AG20443 (cell line): ENCODE results near the gene CEP295NL.
A peak's percentile ranks its signal among the peaks of the same experiment; 100 is the strongest.

Source experiments
- DNase-seq: peaks from one replicate; pipeline ENCODE4 v3.0.0; 2012; ENCODE audit warnings: low spot score, mixed read lengths

The CEP295NL gene

DNA sequence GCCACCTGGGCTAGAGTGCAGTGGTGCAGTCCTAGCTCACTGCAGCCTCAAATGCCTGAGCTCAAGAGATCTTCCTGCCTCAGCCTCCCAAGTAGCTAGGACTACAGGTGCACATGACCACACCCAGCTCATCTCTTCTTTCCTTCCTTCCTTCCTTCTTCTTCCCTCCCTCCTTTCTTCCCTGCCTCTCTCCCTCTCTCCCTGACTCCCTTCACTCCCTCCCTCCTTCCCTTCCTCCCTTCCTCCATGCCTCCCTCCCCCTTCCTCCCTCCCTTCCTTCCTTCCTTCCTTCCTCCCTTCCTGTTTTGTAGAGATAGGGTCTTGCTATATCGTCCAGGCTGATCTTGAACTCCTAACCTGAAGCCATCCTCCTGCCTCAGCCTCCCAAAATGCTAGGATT lies 38.9 kb downstream of the CEP295NL start:
- no peak for DNase-seq

DNA sequence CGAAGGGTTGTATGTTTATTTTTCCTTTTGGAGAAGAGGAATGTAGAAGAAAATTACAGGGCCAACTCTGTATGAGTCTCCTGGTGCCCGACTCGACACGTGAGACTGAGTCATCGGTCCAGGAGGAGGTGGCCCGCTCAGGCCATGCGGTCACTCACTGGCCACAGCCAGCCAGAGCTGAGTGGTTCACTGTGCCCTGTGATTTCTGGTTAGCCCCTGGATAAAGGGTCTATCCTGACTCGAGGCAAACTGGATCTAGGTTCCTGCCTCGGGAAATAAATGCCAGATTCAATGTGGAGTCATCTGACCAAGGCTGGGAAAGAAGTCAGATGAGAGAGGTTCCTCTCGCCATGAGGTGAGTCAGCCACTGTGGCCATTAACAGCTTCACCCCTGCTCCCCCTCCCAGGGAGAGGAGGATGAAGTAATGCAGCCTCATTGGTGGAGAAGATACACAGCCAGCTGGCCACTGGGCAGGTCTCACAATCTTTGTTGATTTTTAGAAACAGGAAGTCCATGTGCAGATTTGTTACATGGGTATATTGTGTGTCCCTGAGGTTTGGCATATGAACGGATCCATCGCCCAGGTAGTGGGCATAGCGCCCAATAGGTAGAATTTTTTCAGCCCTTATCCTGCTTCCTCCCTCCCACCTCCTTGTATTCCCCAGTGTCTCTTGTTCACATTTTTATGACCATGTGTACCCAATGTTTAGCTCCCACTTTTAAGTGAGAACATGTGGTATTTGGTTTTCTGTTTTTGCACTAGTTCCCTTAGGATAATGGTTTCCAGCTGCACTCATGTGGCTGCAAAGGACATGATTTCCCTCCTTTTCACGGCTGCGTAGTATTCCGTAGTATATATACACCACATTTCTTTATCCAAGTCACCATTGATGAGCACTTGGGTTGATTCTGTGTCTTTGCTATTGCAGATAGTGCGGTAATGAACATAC lies 40.7 kb downstream of the CEP295NL start:
- peak; percentile 91 for DNase-seq

DNA sequence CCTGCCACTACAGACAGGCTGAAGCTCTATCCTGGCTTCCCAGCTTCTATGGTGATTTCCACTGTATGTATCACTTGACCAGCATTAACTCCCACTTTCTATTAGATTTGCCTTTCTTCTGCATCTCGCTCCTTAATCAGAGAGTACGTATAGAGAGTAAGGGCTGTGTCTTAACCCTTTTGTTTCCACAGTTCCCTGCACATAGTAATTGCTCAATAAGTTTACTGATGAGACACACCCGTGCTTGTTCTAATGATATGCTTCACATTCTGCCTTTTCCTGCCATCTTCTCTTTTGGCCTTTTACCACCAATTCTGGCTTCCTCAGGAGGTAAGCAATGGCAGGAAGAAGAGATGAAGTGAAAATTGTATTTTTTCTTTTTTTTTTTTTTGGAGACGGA lies 41.8 kb downstream of the CEP295NL start:
- no peak for DNase-seq

DNA sequence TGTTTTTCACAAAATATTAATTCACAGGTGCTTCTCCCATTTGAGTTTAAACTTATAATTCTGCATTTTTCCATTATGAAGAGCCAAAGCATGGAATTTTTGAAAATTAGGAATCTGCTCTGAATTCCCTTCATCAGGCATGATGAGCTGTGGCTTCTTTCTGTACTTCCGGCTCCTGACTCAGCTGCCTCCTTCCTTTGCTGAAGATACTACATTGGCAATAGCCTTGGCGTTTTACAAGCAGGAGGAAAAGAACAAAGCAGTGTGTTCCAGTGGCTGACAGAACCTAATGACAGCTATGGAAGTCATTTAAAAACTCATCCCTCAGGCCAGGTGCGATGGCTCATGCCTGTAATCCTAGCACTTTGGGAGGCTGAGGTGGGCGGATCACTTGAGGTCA lies 44.0 kb downstream of the CEP295NL start:
- DNase-seq: no peak

DNA sequence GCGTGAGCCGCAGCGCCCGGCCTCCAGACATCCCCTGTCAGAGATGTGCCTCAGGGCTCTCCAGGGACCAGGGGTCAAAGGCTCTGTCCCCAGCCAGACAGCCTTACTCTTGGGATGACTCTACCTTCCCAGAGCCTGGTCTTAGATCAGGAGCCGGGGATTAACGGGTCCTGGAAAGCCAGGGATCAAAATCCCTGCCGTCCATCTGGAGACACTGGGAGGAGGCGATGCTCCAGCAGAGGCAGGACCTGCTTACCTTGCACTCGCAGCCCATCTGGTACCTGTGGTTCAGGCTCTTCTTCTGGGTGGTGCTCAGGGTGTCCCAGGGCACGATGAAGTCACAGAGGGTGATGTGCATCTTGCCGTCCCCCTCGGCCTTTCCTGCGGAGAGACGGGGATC lies 45.7 kb downstream of the CEP295NL start:
- DNase-seq: no peak

DNA sequence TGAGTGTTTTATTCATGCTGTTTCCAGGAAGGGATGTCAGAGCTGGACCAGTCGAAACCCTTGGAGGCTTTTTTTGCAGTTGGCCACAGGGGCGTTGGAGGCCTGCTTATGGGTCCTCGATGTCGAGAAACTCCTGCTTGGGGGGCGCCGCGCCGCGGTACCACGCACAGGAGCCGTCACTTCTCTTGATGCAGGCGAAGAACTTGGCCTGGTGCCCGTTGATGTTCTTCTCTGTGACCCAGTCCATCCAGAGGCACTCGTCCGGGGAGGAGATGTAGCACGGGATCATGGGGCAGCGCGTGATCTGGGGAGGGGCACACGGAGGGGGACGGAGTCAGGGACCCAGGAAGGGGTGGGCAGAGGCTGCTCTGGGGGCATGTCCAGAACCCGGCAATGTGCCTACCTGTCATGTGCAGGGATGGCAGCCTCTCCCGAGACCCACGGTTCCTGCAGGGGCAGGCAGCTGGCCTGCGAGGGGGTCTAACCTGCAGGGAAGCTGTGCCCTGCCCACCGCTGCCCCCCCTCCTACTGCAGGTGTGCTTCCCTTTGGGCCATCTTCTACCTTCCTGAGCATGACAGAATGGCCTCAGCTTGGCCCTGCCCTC lies 47.3 kb downstream of the CEP295NL start:
- DNase-seq: no peak

DNA sequence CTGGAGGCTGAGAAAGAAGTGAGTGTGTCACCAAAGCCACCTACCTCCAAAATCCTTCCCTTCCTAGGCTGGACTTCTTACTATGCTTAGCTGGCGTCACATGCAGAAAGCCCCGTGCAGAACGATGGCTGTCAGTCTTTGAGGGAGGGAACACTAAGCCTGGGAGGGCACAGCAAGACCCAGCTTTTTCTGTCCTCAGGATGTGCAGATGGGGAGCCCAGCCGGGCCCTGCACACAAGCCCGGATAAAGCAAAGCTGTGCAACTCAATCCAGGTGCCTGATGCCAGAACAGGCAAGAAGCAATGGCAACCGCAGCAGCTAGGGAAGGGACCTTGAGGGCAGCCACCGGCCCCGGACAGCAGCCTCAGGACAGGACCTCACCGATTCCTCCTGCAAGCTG lies 48.5 kb downstream of the CEP295NL start:
- no peak for DNase-seq

DNA sequence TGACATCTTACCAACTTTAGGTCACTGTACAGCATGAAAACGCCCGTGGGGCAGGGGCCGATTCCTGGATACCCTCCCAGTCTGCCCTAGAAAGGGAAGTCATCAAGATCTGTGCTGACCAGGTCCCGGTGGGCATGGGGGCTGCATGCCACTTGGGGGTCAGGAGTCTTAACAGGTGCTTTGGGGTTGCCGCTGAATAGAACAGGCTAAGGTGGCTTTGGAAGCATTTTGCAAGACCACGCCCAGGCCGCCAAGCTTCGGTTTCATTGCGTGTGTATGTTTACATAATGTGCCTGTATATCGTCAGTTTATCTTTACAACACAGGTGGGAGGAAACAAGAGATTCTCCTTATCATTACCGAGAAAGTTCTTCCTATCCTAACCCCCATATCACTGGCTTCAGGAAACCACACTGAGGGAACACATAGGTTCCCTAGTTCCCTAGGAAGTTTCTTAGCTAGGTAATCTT lies 49.0 kb downstream of the CEP295NL start:
- DNase-seq: no peak

DNA sequence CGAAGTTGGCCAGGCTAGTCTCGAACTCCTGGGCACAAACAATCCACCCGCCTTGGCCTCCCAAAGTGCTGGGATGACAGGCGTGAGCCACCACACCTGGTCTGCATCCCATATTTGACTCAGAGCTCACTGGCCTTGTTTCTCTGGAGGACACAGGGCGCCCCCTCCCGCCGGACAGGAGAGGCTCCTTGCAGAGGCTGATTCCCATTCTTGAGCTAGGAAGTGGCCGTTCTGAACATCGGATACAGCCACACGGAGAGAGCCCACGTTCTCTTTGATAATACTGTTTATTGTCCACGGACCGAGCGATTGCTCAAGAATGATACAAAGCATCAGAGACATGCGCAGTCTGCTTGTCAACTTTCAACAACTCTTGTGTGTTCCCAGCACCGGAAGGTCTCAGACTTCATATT lies 50.3 kb downstream of the CEP295NL start:
- no peak for DNase-seq

DNA sequence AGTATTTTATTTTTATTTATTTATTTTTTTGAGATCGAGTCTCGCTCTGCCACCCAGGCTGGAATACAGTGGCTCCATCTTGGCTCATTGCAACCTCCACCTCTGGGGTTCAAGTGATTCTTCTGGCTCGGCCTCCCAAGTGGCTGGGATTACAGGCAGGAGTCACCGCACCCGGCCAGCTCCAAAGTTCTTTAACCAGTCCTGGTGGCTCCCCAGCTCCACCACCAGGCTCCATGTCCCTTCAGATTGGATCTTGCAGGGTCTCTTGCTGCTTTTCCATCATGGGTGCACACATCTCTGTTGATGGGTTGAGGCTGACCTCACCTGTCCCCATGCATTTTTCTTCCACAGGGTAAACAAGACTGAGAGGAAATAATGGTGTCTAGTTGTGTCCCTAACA lies 54.0 kb downstream of the CEP295NL start:
- DNase-seq: no peak

DNA sequence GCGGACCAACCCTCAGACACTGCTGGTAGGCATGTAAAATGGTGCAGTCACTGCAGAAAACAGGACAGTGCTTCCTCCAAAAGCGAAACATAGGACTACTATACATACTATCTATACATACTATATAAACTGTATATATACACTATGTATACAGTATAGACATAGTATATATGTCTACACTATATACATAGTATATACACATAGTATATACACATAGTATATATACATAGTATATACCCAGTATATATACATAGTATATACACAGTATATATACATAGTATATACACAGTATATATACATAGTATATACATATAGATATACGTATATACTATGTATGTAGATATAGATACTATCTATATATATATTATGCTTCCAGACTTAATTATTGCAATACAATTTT lies 55.9 kb downstream of the CEP295NL start:
- no peak for DNase-seq

DNA sequence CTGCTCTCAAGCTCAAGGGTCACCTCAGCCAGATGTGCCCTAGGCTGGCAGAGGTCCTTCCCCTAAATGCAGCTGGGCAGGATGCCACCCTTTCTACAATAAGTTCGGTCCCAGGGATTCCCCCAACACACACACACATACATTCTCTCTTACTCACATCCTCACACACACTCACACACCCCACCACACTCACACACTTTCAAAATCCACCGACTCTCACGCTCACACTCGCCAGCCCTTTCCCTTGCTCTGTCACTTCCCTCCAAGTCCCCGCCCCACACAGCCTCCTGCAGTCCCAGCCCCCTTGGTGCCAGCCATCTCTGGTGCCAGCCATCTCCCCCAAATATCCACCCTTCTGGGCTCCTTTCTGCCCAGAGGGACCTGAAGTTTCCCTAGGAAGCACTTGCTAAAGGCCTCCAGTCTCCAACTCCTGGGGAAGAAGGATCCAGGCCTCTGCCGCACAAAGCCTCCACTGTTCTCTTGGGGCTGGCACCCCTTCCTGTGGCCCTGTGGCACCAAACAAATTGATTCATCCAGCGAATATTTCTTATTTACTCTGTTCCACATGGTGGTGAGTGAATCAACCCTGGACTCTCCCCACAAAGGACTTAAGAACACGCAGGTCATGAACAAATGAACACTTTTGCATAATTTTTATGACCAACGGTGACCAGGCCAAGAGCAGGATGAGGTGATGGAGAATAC lies 58.5 kb downstream of the CEP295NL start:
- no peak for DNase-seq

DNA sequence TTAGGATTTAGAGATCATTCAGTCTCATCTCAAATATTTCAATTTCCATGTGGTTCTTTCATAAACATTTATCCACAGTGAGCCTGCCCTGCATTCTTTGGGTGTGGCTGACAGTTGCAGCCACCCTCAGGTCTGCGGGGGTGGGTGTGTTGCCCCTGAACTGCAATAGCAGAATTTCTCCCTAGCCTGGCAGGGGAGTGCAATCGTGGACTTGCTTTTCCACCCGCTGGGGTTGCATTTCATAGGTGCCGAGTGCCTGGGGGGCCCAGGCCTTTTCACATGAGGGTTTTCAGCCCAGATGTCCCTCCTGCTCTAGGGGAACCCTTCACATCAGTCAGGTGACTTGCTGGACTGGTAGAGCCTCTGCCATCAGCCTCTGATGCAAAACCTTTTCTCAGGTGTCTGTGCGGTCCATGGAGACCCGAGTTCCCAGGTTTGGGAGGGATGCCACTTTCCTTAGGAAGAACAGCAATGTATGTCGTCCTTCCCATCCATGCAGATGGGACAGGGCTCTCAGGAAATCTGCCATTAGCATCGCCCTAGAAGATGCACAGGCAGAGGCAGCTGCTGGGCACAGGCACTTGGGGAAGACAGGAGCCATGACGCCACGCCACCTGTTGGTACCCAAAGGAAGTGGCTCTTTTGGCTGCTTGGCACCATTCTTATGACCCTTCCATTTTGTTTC lies 60.0 kb downstream of the CEP295NL start:
- peak; percentile 31 for DNase-seq

DNA sequence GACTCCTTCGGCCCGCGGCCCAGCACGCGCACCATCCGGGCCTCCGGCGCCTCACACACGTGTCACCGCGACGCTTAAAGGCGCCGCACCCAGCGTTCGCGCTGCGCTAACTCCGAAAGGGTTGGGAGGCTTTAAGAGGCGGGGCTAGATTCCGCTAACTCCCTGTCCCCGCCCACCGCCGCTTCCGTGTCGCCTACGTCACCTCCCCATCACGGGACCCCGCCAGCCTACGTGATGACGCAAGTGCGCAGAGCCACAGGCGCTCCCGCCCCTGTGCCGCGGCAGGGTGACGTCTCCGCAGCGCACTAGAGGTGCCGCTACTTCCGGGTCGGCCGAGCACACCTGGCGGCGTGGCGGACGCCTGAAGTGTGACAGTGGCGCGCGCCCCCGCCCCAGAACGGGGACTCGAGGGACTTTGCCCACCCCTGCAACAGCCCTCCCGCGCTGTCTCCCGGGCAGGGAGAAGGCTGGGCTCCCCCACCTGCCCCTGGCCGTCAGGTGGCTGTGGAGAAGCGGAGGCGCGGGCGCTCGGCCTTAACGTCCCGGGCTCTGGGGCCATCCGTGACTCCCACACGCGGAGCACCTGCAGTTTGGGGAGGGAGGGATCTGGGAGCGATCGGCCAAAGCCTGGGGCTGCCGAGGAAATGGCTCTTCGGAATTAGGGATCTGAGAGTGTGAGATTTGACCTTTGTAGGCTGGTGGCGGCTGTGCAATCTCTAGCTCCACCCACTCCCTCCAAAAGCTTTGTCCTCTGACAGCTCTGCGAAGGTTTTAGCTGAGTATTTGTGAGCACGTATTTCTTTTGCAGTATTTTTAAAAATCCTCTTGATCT lies 62.0 kb downstream of the CEP295NL start, which contains the start of gene USP36:
Gene USP36, minus strand, starts transcription at position 35 of the 832 bp plus-strand sequence. CDS start 4,451 bp downstream, outside the sequence.
- peak; percentile 98 for DNase-seq
